ENCODE measurements around the gene ARHGEF17.

GRCh38 chr11:73306069-73306841 lies 1.8 kb upstream of the ARHGEF17 start:
- TF ChIP-seq RAD21 (IDR thresholded peaks at IDR 0.05) (no peak), GABPA (IDR thresholded peaks at IDR 0.05 in 1 of 2, conservative IDR thresholded peaks at IDR 0.05 in 1 of 2) (no peak), CTCF (IDR thresholded peaks at IDR 0.05; ENCODE audit: low read depth, low read length, missing input control) (no peak), EGR1 (IDR thresholded peaks at IDR 0.05; ENCODE audit: low read depth in 2 of 2) (no peak), ATF3 (IDR thresholded peaks at IDR 0.05) (no peak)

Data from liver (tissue), 3 donors.